Activated CD4-positive, alpha-beta memory T cell treated with anti-CD3 and anti-CD28 coated beads for 36 hours (primary cell): ENCODE results near the gene CHTOP. TPM values are rescaled to one million over a fixed set of nuclear protein-coding genes. Genes with fewer than 3 reads are reported as not detected.
"Not testable (repeated sequence)": the region's sequence is repeated elsewhere in the genome, so short reads cannot be mapped to it uniquely, and the experiment has no call there.

Source experiments
- CTCF ChIA-PET: fragments of 350-600 bp; sonication (Branson Sonifier 250); formaldehyde crosslinking; loops from one replicate; lab custom pipeline; 2021; ENCODE audit warnings: antibody characterized with exemption, inconsistent platforms; lab: Charles Lee
- POLR2A ChIA-PET: fragments of 350-600 bp; sonication (Branson Sonifier 250); formaldehyde crosslinking; loops from one replicate; lab custom pipeline; 2021; ENCODE audit warnings: antibody characterized with exemption; lab: Charles Lee
- DNase-seq: peaks from one replicate; pipeline ENCODE4 v3.0.0-alpha.2; 2020
- H3K27ac Mint-ChIP-seq: one replicate; pipeline ENCODE4 v1.8.0; 2021; ENCODE audit warnings: mixed read lengths
- H3K27me3 Mint-ChIP-seq: one replicate; pipeline ENCODE4 v1.8.0; 2021; ENCODE audit warnings: mixed read lengths
- H3K36me3 Mint-ChIP-seq: one replicate; pipeline ENCODE4 v1.8.0; 2021; ENCODE audit warnings: mixed read lengths
- H3K4me1 Mint-ChIP-seq: one replicate; pipeline ENCODE4 v1.8.0; 2021; ENCODE audit warnings: low read depth, mixed read lengths
- H3K4me3 Mint-ChIP-seq: one replicate; pipeline ENCODE4 v1.8.0; 2021; ENCODE audit warnings: mild to moderate bottlenecking, mixed read lengths
- H3K9me3 Mint-ChIP-seq: one replicate; pipeline ENCODE4 v1.8.0; 2021; ENCODE audit warnings: mixed read lengths
- intact Hi-C: fragments of 100-400 bp; cut with micrococcal nuclease; formaldehyde crosslinking; loops from one replicate; pipeline ENCODE4 v1.15.1; 2023
- total RNA-seq, 2 experiments: library from RNA; stranded (reverse); gene quantifications; one replicate each; pipeline ENCODE4 v1.2.3, GENCODE V29; 2021

Gene CHTOP
- total RNA-seq, 2 experiments from 2014 or later: 92.5 to 94.7 TPM

GRCh38 chr1:153636312-153636711 is 2.4 kb downstream of the CHTOP start:
- ChIA-PET POLR2A (interaction anchor here (3.1 kb wide), 1 partner anchor 35 kb away, joined by 19 read pairs; the partner anchor contains the start of gene ILF2), CTCF (interaction anchor here (2.3 to 3.1 kb wide), 2 partner anchors 104 to 126 kb away, joined by 9 to 23 read pairs; no protein-coding TSS in a partner anchor)
- no peaks in the 10 kb centered on the region for H3K9me3 Mint-ChIP-seq
- H3K4me1 Mint-ChIP-seq: peaks cover 50% of the 10 kb centered on the region
- H3K27me3 Mint-ChIP-seq: no peaks in the 10 kb centered on the region
- DNase-seq: no peak
- peak overlapping the region; percentile 92 for H3K4me3 Mint-ChIP-seq
- intact Hi-C loops: loop anchor here (10.0 kb wide), 1 partner anchor 102 kb away; the partner anchor contains the start of gene S100A6
- H3K27ac Mint-ChIP-seq: peak overlapping the region; percentile 100
- peaks cover 41% of the 10 kb centered on the region for H3K36me3 Mint-ChIP-seq

GRCh38 chr1:153638261-153638660 is 4.4 kb downstream of the CHTOP start:
- Mint-ChIP-seq H3K9me3 (no peaks in the 10 kb centered on the region), H3K27ac (no peak overlapping the region), H3K4me1 (peaks cover 46% of the 10 kb centered on the region), H3K36me3 (peaks cover 56% of the 10 kb centered on the region), H3K4me3 (no peak overlapping the region), H3K27me3 (no peaks in the 10 kb centered on the region)
- POLR2A ChIA-PET: interaction anchor here (1.2 to 1.9 kb wide), 3 partner anchors 9 to 103 kb away, joined by 3 to 9 read pairs (median 6); no protein-coding TSS in a partner anchor
- intact Hi-C loops: loop anchor here (10.0 kb wide), 1 partner anchor 103 kb away; the partner anchor contains the start of gene S100A6
- CTCF ChIA-PET: interaction anchor here (0.6 to 2.3 kb wide), 9 partner anchors 13 to 364 kb away, joined by 3 to 9 read pairs (median 4); partner anchors contain the start of gene S100A6
- no peak for DNase-seq

GRCh38 chr1:153639280-153639679 is 5.4 kb downstream of the CHTOP start:
- H3K4me3 Mint-ChIP-seq: no peak overlapping the region
- H3K27me3 Mint-ChIP-seq: no peaks in the 10 kb centered on the region
- ChIA-PET CTCF (interaction anchor here (0.7 to 1.7 kb wide), 3 partner anchors 10 to 107 kb away, joined by 3 to 7 read pairs (median 3); no protein-coding TSS in a partner anchor), POLR2A (interaction anchor here (1.0 to 2.6 kb wide), 4 partner anchors 10 to 144 kb away, joined by 3 to 7 read pairs (median 4); partner anchors contain the start of genes ILF2 and SNAPIN)
- no peaks in the 10 kb centered on the region for H3K9me3 Mint-ChIP-seq
- intact Hi-C loops: loop anchor here (10.0 kb wide), 1 partner anchor 104 kb away; the partner anchor contains the start of gene S100A6
- peaks cover 62% of the 10 kb centered on the region for H3K36me3 Mint-ChIP-seq
- DNase-seq: no peak
- no peak overlapping the region for H3K27ac Mint-ChIP-seq
- H3K4me1 Mint-ChIP-seq: peaks cover 49% of the 10 kb centered on the region

GRCh38 chr1:153640213-153640612 is 6.3 kb downstream of the CHTOP start:
- ChIA-PET POLR2A (interaction anchor here (1.0 to 2.6 kb wide), 4 partner anchors 9 to 143 kb away, joined by 3 to 7 read pairs (median 4); partner anchors contain the start of genes ILF2 and SNAPIN), CTCF (interaction anchor here (1.7 kb wide), 1 partner anchor 11 kb away, joined by 7 read pairs; no protein-coding TSS in a partner anchor)
- H3K27ac Mint-ChIP-seq, intact Hi-C loops, H3K27me3 Mint-ChIP-seq, H3K9me3 Mint-ChIP-seq, DNase-seq, H3K4me3 Mint-ChIP-seq: not testable (repeated sequence)
- H3K4me1 Mint-ChIP-seq: peaks cover 51% of the 10 kb centered on the region
- peaks cover 65% of the 10 kb centered on the region for H3K36me3 Mint-ChIP-seq

- H3K9me3 Mint-ChIP-seq: no peaks in the 10 kb centered on the region
- H3K4me1 Mint-ChIP-seq: peaks cover 52% of the 10 kb centered on the region
Observed at GRCh38 chr1:153640861-153641260, 7.0 kb downstream of the CHTOP start.

GRCh38 chr1:153642161-153642560 is 8.3 kb downstream of the CHTOP start:
- H3K27ac Mint-ChIP-seq: peak overlapping the region; percentile 29
- H3K36me3 Mint-ChIP-seq: peaks cover 64% of the 10 kb centered on the region
- H3K27me3 Mint-ChIP-seq: no peaks in the 10 kb centered on the region
- ChIA-PET CTCF (interaction anchor here (1.4 kb wide), 1 partner anchor 36 kb away, joined by 4 read pairs; no protein-coding TSS in a partner anchor), POLR2A (interaction anchor here (4.1 kb wide), 1 partner anchor 8 kb away, joined by 25 read pairs; the partner anchor contains the start of gene CHTOP)
- H3K9me3 Mint-ChIP-seq: no peaks in the 10 kb centered on the region
- no peak for DNase-seq
- H3K4me3 Mint-ChIP-seq: no peak overlapping the region
- intact Hi-C loops: no loop called here
- peaks cover 40% of the 10 kb centered on the region for H3K4me1 Mint-ChIP-seq

More at GRCh38 chr1:153640861-153641260, 7.0 kb downstream of the CHTOP start:
- POLR2A ChIA-PET: interaction anchor here (1.7 to 2.6 kb wide), 2 partner anchors 8 to 18 kb away, joined by 6 to 7 read pairs; partner anchors contain the start of gene SNAPIN
- no peaks in the 10 kb centered on the region for H3K27me3 Mint-ChIP-seq
- intact Hi-C loops: no loop called here
- peaks cover 68% of the 10 kb centered on the region for H3K36me3 Mint-ChIP-seq
- no peak for DNase-seq
- no peak overlapping the region for H3K4me3 Mint-ChIP-seq
- CTCF ChIA-PET: interaction anchor here (0.6 kb wide), 1 partner anchor 18 kb away, joined by 3 read pairs; no protein-coding TSS in a partner anchor
- H3K27ac Mint-ChIP-seq: peak overlapping the region; percentile 18

- CTCF ChIA-PET: interaction anchor here (1.4 to 2.4 kb wide), 3 partner anchors 35 to 133 kb away, joined by 4 to 11 read pairs (median 5); no protein-coding TSS in a partner anchor
- Mint-ChIP-seq H3K36me3 (peaks cover 59% of the 10 kb centered on the region), H3K4me1 (peaks cover 41% of the 10 kb centered on the region), H3K27ac (peak overlapping the region; percentile 29), H3K27me3 (no peaks in the 10 kb centered on the region), H3K9me3 (no peaks in the 10 kb centered on the region), H3K4me3 (no peak overlapping the region)
- no peak for DNase-seq
- intact Hi-C loops: no loop called here
- POLR2A ChIA-PET: interaction anchor here (4.1 kb wide), 1 partner anchor 9 kb away, joined by 25 read pairs; the partner anchor contains the start of gene CHTOP
Observed at GRCh38 chr1:153643100-153643499, 9.2 kb downstream of the CHTOP start.

GRCh38 chr1:153643816-153644215 is 9.9 kb downstream of the CHTOP start:
- ChIA-PET POLR2A (interaction anchor here (4.1 kb wide), 1 partner anchor 9 kb away, joined by 25 read pairs; the partner anchor contains the start of gene CHTOP), CTCF (interaction anchor here (1.4 to 2.4 kb wide), 3 partner anchors 75 to 134 kb away, joined by 3 to 11 read pairs (median 5); no protein-coding TSS in a partner anchor)
- no peaks in the 10 kb centered on the region for H3K27me3 Mint-ChIP-seq
- peak overlapping the region; percentile 34 for H3K27ac Mint-ChIP-seq
- peaks cover 56% of the 10 kb centered on the region for H3K36me3 Mint-ChIP-seq
- no peak for DNase-seq
- no peaks in the 10 kb centered on the region for H3K9me3 Mint-ChIP-seq
- H3K4me1 Mint-ChIP-seq: peaks cover 45% of the 10 kb centered on the region
- no peak overlapping the region for H3K4me3 Mint-ChIP-seq
- intact Hi-C loops: no loop called here

- no peak overlapping the region for H3K4me3 Mint-ChIP-seq
- POLR2A ChIA-PET: interaction anchor here (0.6 to 4.1 kb wide), 3 partner anchors 9 to 15 kb away, joined by 3 to 24 read pairs (median 9); partner anchors contain the start of gene CHTOP
- DNase-seq: no peak
- no peaks in the 10 kb centered on the region for H3K9me3 Mint-ChIP-seq
- no peaks in the 10 kb centered on the region for H3K27me3 Mint-ChIP-seq
- CTCF ChIA-PET: no interaction called here
- peaks cover 43% of the 10 kb centered on the region for H3K4me1 Mint-ChIP-seq
- peak overlapping the region; percentile 53 for H3K27ac Mint-ChIP-seq
- intact Hi-C loops: no loop called here
- peaks cover 44% of the 10 kb centered on the region for H3K36me3 Mint-ChIP-seq
Observed at GRCh38 chr1:153646672-153647345, 12.9 kb downstream of the CHTOP start.

- DNase-seq: no peak
- no peaks in the 10 kb centered on the region for H3K27me3 Mint-ChIP-seq
- no peak overlapping the region for H3K4me3 Mint-ChIP-seq
- ChIA-PET POLR2A (interaction anchor here (0.6 to 4.1 kb wide), 4 partner anchors 9 to 14 kb away, joined by 3 to 24 read pairs (median 7); partner anchors contain the start of genes CHTOP and SNAPIN), CTCF (no interaction called here)
- peak overlapping the region; percentile 53 for H3K27ac Mint-ChIP-seq
- H3K36me3 Mint-ChIP-seq: peaks cover 39% of the 10 kb centered on the region
- H3K4me1 Mint-ChIP-seq: peaks cover 40% of the 10 kb centered on the region
- intact Hi-C loops: no loop called here
- H3K9me3 Mint-ChIP-seq: no peaks in the 10 kb centered on the region
Observed at GRCh38 chr1:153647346-153647714, 13.5 kb downstream of the CHTOP start.

- peaks cover 37% of the 10 kb centered on the region for H3K4me1 Mint-ChIP-seq
- intact Hi-C loops: no loop called here
Observed at GRCh38 chr1:153648000-153648643, 14.3 kb downstream of the CHTOP start.

More at GRCh38 chr1:153648000-153648643, 14.3 kb downstream of the CHTOP start:
- H3K36me3 Mint-ChIP-seq: peaks cover 33% of the 10 kb centered on the region
- DNase-seq: no peak
- POLR2A ChIA-PET: interaction anchor here (0.5 to 4.1 kb wide), 6 partner anchors 10 to 137 kb away, joined by 3 to 24 read pairs (median 4); partner anchors contain the start of genes CHTOP and SNAPIN
- no peaks in the 10 kb centered on the region for H3K27me3 Mint-ChIP-seq
- no peak overlapping the region for H3K4me3 Mint-ChIP-seq
- H3K27ac Mint-ChIP-seq: no peak overlapping the region
- no peaks in the 10 kb centered on the region for H3K9me3 Mint-ChIP-seq
- CTCF ChIA-PET: no interaction called here
